KBM-7 (cell line): ENCODE measurements around the gene MRAS.
A peak's percentile ranks its signal among the peaks of the same experiment; 100 is the strongest.

ENCODE experiments used
- DNase-seq: peaks from one replicate; pipeline ENCODE4 v3.0.0-alpha.2; 2015
- in situ Hi-C: fragments of 300-500 bp; cut with MboI; formaldehyde crosslinking; loops from 2 replicates; pipeline ENCODE4 v1.14.3; 2020; ENCODE audit warnings: low sequenced_read_pairs, low pct_unique_long_range_greater_than_20kb, mixed read lengths

Gene MRAS

DNA sequence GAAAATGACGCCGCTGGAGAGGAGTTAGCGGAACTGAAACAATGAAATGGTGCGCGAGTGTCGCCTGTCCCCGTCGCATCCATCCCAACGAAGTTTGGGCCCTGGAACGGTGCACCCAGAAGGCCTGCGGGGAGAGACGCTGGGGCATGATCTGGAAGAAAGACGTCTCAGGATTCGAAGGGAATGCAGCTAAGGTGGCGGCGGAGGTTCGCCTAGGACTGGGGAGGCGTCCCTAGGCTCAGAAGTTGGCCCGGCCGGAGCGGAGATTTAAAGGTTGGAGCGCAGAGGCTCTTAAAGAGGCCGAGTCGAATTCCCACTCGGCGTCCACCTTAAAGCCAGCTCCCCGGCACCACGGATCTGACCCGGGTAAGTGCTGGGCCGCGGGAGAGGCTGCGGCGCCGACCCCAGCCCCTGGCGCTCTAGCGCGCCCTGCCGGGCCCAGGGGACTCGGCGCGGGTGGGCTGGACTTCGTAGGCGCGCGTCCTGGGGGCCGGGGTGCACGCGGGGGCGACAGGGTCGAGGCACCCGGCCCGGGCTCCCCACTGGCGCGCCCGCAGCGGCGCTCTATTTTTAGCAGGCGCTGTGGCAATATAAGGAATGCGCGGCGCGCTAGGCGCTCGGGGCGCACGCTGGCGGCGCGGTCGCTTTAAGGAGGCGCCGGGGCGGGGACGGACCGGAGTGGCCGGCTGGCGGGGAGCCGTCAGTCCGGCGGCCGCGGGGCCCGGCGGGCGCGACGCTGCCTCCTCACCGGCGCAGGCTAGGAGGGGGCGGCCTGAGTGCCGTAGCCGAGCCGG is at the start of gene MRAS:
MRAS (plus strand) TSS at position 620 of the 794 bp plus-strand sequence. CDS start 24,305 bp downstream, outside the sequence.
- DNase-seq = peak; percentile 54
- in situ Hi-C loops = no loop called here

GRCh38 chr3:138300647-138301046 is 47.7 kb upstream of the MRAS start:
- in situ Hi-C loops = no loop called here
- no peak for DNase-seq

DNA sequence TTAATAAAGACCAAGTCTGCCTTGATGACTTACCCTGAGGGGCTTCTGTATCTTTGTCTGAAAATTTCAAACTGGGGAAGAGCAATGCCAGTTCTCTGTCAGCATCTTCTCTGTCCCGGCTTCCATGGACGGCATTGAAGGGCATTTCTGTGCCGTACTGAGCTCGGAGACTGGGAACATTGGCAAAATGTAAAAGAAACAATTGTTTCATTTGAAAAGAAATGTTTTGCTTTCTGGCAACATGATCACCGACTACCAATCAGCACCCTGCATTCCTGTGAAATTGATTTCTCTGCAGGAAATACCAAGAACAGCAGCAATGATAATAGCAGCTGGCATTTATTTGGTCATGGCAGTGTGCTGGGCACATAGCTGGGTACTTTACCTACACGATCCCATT is 44.9 kb upstream of the MRAS start:
- in situ Hi-C loops = no loop called here
- DNase-seq = no peak

GRCh38 chr3:138307899-138308298 is 40.5 kb upstream of the MRAS start:
- in situ Hi-C loops = no loop called here
- no peak for DNase-seq

DNA sequence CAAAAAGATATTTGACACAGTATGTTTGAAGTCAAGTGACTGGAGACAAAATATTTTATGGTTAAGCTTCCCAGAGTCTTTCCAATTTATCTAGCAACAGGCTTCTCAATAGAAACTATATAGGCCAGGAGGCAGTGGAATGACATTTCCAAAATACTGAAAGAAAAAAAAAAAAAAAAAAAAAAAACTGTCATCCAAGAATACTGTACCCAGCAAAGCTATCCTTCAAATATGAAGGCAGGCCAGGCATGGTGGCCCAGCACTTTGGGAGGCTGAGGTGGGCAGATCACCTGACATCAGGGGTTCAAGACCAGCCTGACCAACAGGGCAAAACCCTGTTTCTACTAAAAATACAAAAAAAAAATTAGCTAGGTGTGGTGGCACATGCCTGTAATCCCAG is 39.6 kb upstream of the MRAS start:
- DNase-seq = no peak
- in situ Hi-C loops = no loop called here

DNA sequence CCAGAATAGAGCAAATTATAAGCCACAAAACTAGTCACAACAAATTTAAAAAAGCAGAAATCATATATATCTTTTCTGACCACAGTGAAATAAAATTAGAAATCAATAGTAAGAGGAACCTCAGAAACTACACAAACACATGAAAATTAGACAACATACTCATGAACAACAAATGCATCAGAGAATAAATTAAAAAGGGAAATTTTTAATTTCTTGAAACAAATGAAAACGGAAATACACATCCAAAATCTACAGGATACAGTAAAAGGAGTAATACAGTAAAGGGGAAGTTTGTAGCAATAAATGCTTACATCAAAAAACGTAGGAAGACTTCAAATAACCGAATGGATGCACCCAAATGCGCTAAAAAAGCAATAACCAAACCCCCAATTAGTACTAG is 37.9 kb upstream of the MRAS start:
- in situ Hi-C loops = no loop called here

GRCh38 chr3:138314751-138315150 is 33.6 kb upstream of the MRAS start:
- no peak for DNase-seq
- in situ Hi-C loops = no loop called here

More for the DNA sequence above, 37.9 kb upstream of the MRAS start:
- no peak for DNase-seq

DNA sequence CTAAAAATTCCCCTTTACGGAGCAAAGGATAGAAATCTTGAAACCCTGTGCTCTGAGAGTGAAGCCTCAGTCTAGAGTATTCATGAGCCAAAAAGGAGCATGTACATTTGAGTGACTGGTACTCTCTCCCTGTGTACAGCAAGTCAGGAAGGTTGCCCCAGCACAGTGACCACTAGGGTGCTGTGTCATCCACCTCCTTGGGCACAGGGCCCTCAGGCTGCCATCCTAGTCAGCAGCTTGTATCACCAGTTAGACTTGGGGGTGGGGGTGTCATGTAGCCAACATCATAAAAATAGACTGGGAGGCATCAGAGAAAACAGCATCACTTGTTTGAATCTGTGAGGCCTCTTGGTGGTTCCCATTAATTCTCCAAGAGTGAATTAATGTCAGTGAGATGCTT is 30.7 kb upstream of the MRAS start:
- in situ Hi-C loops = no loop called here
- DNase-seq = no peak

- in situ Hi-C loops = no loop called here
- DNase-seq = no peak
Observed at GRCh38 chr3:138323971-138324370, 24.4 kb upstream of the MRAS start.

DNA sequence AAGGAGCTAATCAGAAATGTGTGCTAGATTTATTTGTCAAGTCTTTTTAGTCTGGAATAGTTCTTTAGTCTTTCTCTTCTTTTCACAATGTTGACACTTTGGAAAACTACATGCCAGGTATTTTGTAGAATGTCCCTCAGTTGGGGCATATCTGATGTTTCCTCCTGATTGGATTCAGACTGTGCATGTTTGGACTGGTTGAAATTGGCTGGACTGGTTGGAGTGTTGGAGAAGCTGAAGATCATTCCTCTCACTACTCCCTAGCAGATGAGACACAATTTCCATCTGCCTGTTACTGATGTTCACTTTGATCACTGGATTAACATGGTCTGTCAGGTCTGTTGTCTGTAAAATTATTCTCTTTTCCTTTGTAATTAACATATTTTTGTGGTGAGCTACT is 22.4 kb upstream of the MRAS start:
- in situ Hi-C loops = no loop called here
- DNase-seq = no peak

- in situ Hi-C loops = no loop called here
Observed at GRCh38 chr3:138326866-138327595, 21.3 kb upstream of the MRAS start.

GRCh38 chr3:138327831-138328230 is 20.5 kb upstream of the MRAS start:
- in situ Hi-C loops = no loop called here
- DNase-seq = no peak

More at GRCh38 chr3:138326866-138327595, 21.3 kb upstream of the MRAS start:
- DNase-seq = no peak

DNA sequence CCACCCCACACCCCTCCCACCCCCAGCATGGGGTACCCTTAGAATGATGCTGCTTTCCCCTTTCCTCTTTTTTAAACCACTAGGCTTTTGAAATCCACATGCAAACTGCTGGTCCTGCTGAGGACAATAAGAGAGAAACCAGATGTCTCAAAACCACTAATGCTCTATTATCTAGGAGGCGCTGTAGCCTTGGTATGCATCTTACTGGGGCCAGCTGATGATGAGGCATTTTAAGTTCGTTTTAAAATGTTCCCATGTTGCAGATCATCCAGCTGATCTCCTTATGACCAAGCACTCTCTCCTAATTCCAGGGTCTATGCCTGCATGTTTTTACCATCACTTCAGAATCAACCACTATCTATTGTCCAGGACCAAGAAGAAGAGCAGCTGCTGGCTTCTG is 20.0 kb upstream of the MRAS start:
- DNase-seq = peak; percentile 37
- in situ Hi-C loops = no loop called here

DNA sequence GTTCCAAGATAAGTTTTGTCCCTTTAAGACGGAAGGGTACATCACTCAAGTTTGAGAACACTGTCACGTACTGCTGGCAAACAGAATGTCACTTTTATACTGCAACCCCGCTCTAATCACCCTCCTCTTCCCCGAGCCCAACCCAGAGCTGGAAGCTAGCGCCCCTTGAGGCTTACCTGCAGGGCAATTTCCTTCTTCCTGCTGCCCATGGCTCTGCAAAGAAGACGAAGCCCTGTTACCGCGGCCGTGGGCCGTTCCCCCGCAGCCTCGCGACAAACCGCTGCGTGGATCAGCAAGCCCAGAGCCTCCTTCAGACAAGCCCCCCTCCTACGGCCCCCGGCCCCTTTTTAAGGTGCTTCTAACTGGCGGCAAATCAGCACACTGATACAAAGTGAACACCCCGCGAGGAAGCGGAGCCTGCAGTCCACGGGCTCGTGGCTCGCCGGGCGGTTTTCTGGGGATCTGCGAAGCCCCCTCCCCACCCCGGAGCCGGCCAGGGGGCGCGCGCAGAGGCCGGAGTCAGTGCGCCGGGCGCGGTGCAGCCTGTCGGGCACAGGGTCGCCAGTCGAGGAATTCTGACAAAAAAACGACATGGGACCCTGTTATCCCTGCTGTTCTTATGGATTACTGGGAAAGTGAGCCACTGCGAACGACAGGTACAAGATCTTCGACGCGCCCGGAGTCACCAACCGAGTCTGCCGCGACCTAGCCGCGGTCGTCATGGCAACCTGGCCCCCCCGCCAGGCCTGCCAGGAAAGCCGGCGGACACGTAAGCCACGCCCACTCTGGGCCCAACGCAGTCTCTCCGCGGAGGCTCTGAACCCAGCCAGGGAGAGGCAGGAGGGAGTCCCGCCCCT is 19.0 kb upstream of the MRAS start, which contains the start of gene NME9:
NME9 (minus strand) TSS at position 725 of the 857 bp plus-strand sequence; CDS start at position 209, 516 bp downstream.
- in situ Hi-C loops = no loop called here
- peak; percentile 87 for DNase-seq

GRCh38 chr3:138329984-138330293 is 18.4 kb upstream of the MRAS start:
- DNase-seq = no peak
- in situ Hi-C loops = no loop called here

GRCh38 chr3:138331143-138331894 is 17.1 kb upstream of the MRAS start:
- no peak for DNase-seq
- in situ Hi-C loops = no loop called here

GRCh38 chr3:138332472-138333073 is 15.8 kb upstream of the MRAS start:
- in situ Hi-C loops = no loop called here
- DNase-seq = peak; percentile 54

DNA sequence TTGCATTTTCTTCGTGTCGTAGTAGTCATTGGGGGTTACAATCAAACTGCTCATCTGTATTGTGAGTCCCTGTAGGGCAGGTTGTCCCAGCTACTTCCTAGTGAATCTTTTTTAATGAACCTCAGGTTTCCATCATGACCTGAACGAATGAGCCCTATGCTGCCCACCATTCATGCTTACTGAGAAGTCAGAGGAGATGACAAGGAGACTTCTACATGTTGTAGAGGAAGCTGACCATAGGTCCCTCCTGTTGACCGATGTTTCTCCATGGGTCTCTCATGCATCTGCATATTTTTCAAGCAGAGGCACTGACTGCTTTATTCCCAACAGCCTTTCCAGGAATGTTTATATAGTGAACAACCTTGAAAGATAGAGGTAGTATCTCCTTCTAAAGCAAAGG is 13.8 kb upstream of the MRAS start:
- DNase-seq = no peak
- in situ Hi-C loops = no loop called here
